HG02798 (cell line): ENCODE measurements around the gene NEAT1.

Source experiments
- ATAC-seq: cut with Tn5 transposase; IDR thresholded peaks from one replicate; pipeline ENCODE4 v1.9.1; 2021; ENCODE audit warnings: mild to moderate bottlenecking; ENCODE audit not compliant: unreplicated experiment, poor library complexity

Gene NEAT1

GRCh38 chr11:65493367-65494176, 71.0 kb downstream of the NEAT1 start:
- ATAC-seq: no peak
